ENCODE data around the gene ZDHHC21. TPM values are rescaled to one million over a fixed set of nuclear protein-coding genes. Genes with fewer than 3 reads are reported as not detected.

ZDHHC21 gene
- total and polyA plus RNA-seq, 2 donors (not counting 3 experiments of a cell fraction or from before 2014, with no cell fraction given), result 7.2 to 25.9 TPM

- no TSS peak for BruUV-seq (replicated peaks)
- Histone ChIP-seq H3K4me2 (ENCODE audit: insufficient read depth, low read length) (no peak overlapping the region), H3K79me2 (ENCODE audit: control insufficient read depth, insufficient read depth, low read length) (peaks cover 10% of the 10 kb centered on the region), H3K4me1 (ENCODE audit: control insufficient read depth, extremely low read depth, insufficient read depth, low read length) (no peaks in the 10 kb centered on the region), H3K36me3 (ENCODE audit: control insufficient read depth in 2 of 2, extremely low read depth in 1 of 2, insufficient read depth in 2 of 2, low read length in 2 of 2) (peaks cover 3 to 6% of the 10 kb centered on the region in 2 experiments), H4K20me1 (replicated peaks; ENCODE audit: control insufficient read depth, extremely low read depth, insufficient read depth, low read length) (no peaks in the 10 kb centered on the region), H3K4me3 (replicated peaks in 1 of 3; ENCODE audit: insufficient read depth in 1 of 3, low read depth in 1 of 3, low read length in 3 of 3) (no peak overlapping the region), H2AFZ (ENCODE audit: low read depth, low read length) (no peak overlapping the region), H3K9me3 (replicated peaks; ENCODE audit: control insufficient read depth, insufficient read depth, low read length) (peaks cover 4% of the 10 kb centered on the region), H3K27me3 (ENCODE audit: control insufficient read depth in 2 of 2, insufficient read depth in 2 of 2, low read length in 2 of 2) (no peaks in the 10 kb centered on the region), H3K9me1 (replicated peaks; ENCODE audit: control insufficient read depth, extremely low read depth, insufficient read depth, low read length) (no peaks in the 10 kb centered on the region), H3K27ac (ENCODE audit: insufficient read depth, low read depth, low read length) (no peak overlapping the region), H3K9ac (replicated peaks; ENCODE audit: extremely low read depth, insufficient read depth, low read length) (no peak overlapping the region)
- FAIRE-seq (no peak), DNase-seq (ENCODE audit: low read depth, low spot score) (no peak)
- ChIA-PET CTCF (interaction anchor here (5.6 kb wide), 1 partner anchor 10 kb away, joined by 38 read pairs; no protein-coding TSS in a partner anchor), POLR2A (no interaction called here)
- TF ChIP-seq EZH2 (IDR thresholded peaks at IDR 0.05; ENCODE audit: borderline replicate concordance, low read depth, low read length, severe bottlenecking) (no peak), JUN (IDR thresholded peaks at IDR 0.05; ENCODE audit: borderline replicate concordance, insufficient read depth, insufficient read length, low read depth) (no peak), CTCF (IDR thresholded peaks at IDR 0.05; ENCODE audit: extremely low read depth in 1 of 2, insufficient read depth in 1 of 2, low read depth in 1 of 2, low read length in 2 of 2) (no peak), GATA2 (IDR thresholded peaks at IDR 0.05; ENCODE audit: insufficient read depth, insufficient read length, low read depth, low read length) (no peak), POLR2A (IDR thresholded peaks at IDR 0.05; ENCODE audit: low read depth, low read length) (no peak), POLR2AphosphoS5 (IDR thresholded peaks at IDR 0.05; ENCODE audit: insufficient read depth, low read depth, low read length) (no peak)
- dilution Hi-C loops (cut with MboI; ENCODE audit: extremely low pct_ligation_motif_present, low sequenced_read_pairs), result no loop called here
- intact Hi-C loops (cut with micrococcal nuclease), result loop anchor here (10.0 kb wide), 1 partner anchor 1616 kb away; no protein-coding TSS in a partner anchor
These were observed 42.6 kb downstream of the ZDHHC21 start for GRCh38 chr9:14650596-14650995.

GRCh38 chr9:14645648-14646047, 47.6 kb downstream of the ZDHHC21 start:
- Histone ChIP-seq H3K4me2 (ENCODE audit: insufficient read depth, low read length) (no peak overlapping the region), H3K27me3 (ENCODE audit: control insufficient read depth in 2 of 2, insufficient read depth in 2 of 2, low read length in 2 of 2) (no peaks in the 10 kb centered on the region), H3K36me3 (ENCODE audit: control insufficient read depth in 2 of 2, extremely low read depth in 1 of 2, insufficient read depth in 2 of 2, low read length in 2 of 2) (no peaks in the 10 kb centered on the region), H3K9me3 (replicated peaks; ENCODE audit: control insufficient read depth, insufficient read depth, low read length) (no peaks in the 10 kb centered on the region), H3K4me1 (ENCODE audit: control insufficient read depth, extremely low read depth, insufficient read depth, low read length) (no peaks in the 10 kb centered on the region), H3K79me2 (ENCODE audit: control insufficient read depth, insufficient read depth, low read length) (no peaks in the 10 kb centered on the region), H2AFZ (ENCODE audit: low read depth, low read length) (no peak overlapping the region), H3K27ac (ENCODE audit: insufficient read depth, low read depth, low read length) (no peak overlapping the region), H3K9me1 (replicated peaks; ENCODE audit: control insufficient read depth, extremely low read depth, insufficient read depth, low read length) (no peaks in the 10 kb centered on the region), H4K20me1 (replicated peaks; ENCODE audit: control insufficient read depth, extremely low read depth, insufficient read depth, low read length) (no peaks in the 10 kb centered on the region), H3K9ac (replicated peaks; ENCODE audit: extremely low read depth, insufficient read depth, low read length) (no peak overlapping the region), H3K4me3 (replicated peaks in 1 of 3; ENCODE audit: insufficient read depth in 1 of 3, low read depth in 1 of 3, low read length in 3 of 3) (no peak overlapping the region)
- dilution Hi-C loops (cut with MboI; ENCODE audit: extremely low pct_ligation_motif_present, low sequenced_read_pairs), result no loop called here
- TF ChIP-seq POLR2A (IDR thresholded peaks at IDR 0.05; ENCODE audit: low read depth, low read length) (no peak), MAX (IDR thresholded peaks at IDR 0.05; ENCODE audit: insufficient read depth, insufficient read length) (no peak), GATA2 (IDR thresholded peaks at IDR 0.05; ENCODE audit: insufficient read depth, insufficient read length, low read depth, low read length) (no peak), EZH2 (IDR thresholded peaks at IDR 0.05; ENCODE audit: borderline replicate concordance, low read depth, low read length, severe bottlenecking) (no peak), POLR2AphosphoS5 (IDR thresholded peaks at IDR 0.05; ENCODE audit: insufficient read depth, low read depth, low read length) (no peak), FOS (IDR thresholded peaks at IDR 0.05; ENCODE audit: borderline replicate concordance, insufficient read depth, low read length) (no peak), JUN (IDR thresholded peaks at IDR 0.05; ENCODE audit: borderline replicate concordance, insufficient read depth, insufficient read length, low read depth) (no peak), MYC (IDR thresholded peaks at IDR 0.05; ENCODE audit: low read depth, low read length) (no peak), CTCF (IDR thresholded peaks at IDR 0.05; ENCODE audit: extremely low read depth in 1 of 2, insufficient read depth in 1 of 2, low read depth in 1 of 2, low read length in 2 of 2) (no peak)
- DNase-seq (ENCODE audit: low read depth, low spot score) (no peak), FAIRE-seq (no peak)
- CTCF ChIA-PET, result no interaction called here
- POLR2A ChIA-PET, result no interaction called here
- intact Hi-C loops (cut with micrococcal nuclease), result no loop called here
- BruUV-seq (replicated peaks), result no TSS peak
